Duodenal mucosa (tissue), 2 donors: Measurements from ENCODE around the gene SLC13A3.

Source experiments
- H3K27ac ChIP-seq: one replicate; pipeline ENCODE4 v1.7.0; 2013; ENCODE audit warnings: low read depth, low read length
- H3K27me3 ChIP-seq, 2 donors: one replicate each; pipeline ENCODE4 v1.7.0; 2013; ENCODE audit warnings: low read length in 2 of 2, control low read depth in 1 of 2; ENCODE audit not compliant: insufficient read depth in 2 of 2, control insufficient read depth in 1 of 2
- H3K36me3 ChIP-seq, 2 donors: one replicate each; pipeline ENCODE4 v1.7.0; 2013; ENCODE audit warnings: low read length in 2 of 2, control low read depth in 1 of 2; ENCODE audit not compliant: insufficient read depth in 2 of 2, control insufficient read depth in 1 of 2
- H3K4me1 ChIP-seq, 2 donors: one replicate each; pipeline ENCODE4 v1.7.0; 2013; ENCODE audit warnings: low read length in 2 of 2, control low read depth in 1 of 2; ENCODE audit not compliant: insufficient read depth in 2 of 2, control insufficient read depth in 1 of 2
- H3K4me3 ChIP-seq, 2 donors: one replicate each; pipeline ENCODE4 v1.7.0; 2013; ENCODE audit warnings: low read length in 2 of 2, low read depth in 1 of 2
- H3K9ac ChIP-seq, 2 donors: one replicate each; pipeline ENCODE4 v1.7.0; 2013; ENCODE audit warnings: low read length in 2 of 2, low read depth in 1 of 2
- H3K9me3 ChIP-seq, 2 donors: one replicate each; pipeline ENCODE4 v1.7.0; 2013; ENCODE audit warnings: low read length in 2 of 2, control low read depth in 1 of 2; ENCODE audit not compliant: control insufficient read depth in 1 of 2

Gene SLC13A3

GRCh38 chr20:46595933-46596332 is 55.3 kb downstream of the SLC13A3 start:
- H3K4me1 ChIP-seq: no peaks in the 10 kb centered on the region
- H3K36me3 ChIP-seq: no peaks in the 10 kb centered on the region
- no peak overlapping the region for H3K9ac ChIP-seq
- no peaks in the 10 kb centered on the region for H3K27me3 ChIP-seq
- H3K9me3 ChIP-seq: no peaks in the 10 kb centered on the region
- no peak overlapping the region for H3K4me3 ChIP-seq
- no peak overlapping the region for H3K27ac ChIP-seq

GRCh38 chr20:46594725-46595124 is 56.5 kb downstream of the SLC13A3 start:
- H3K9me3 ChIP-seq: no peaks in the 10 kb centered on the region
- H3K27me3 ChIP-seq: no peaks in the 10 kb centered on the region
- H3K4me3 ChIP-seq: no peak overlapping the region
- no peaks in the 10 kb centered on the region for H3K36me3 ChIP-seq
- H3K4me1 ChIP-seq: no peaks in the 10 kb centered on the region
- no peak overlapping the region for H3K27ac ChIP-seq
- H3K9ac ChIP-seq: no peak overlapping the region

- Histone ChIP-seq H3K9ac (no peak overlapping the region), H3K36me3 (no peaks in the 10 kb centered on the region), H3K9me3 (no peaks in the 10 kb centered on the region), H3K27me3 (no peaks in the 10 kb centered on the region), H3K27ac (no peak overlapping the region), H3K4me1 (no peaks in the 10 kb centered on the region), H3K4me3 (no peak overlapping the region)
Observed at GRCh38 chr20:46592580-46593362, 58.5 kb downstream of the SLC13A3 start.

GRCh38 chr20:46590443-46590842 is 60.8 kb downstream of the SLC13A3 start:
- Histone ChIP-seq H3K9ac (no peak overlapping the region), H3K27me3 (no peaks in the 10 kb centered on the region), H3K36me3 (no peaks in the 10 kb centered on the region), H3K27ac (no peak overlapping the region), H3K4me1 (no peaks in the 10 kb centered on the region), H3K9me3 (no peaks in the 10 kb centered on the region), H3K4me3 (no peak overlapping the region)

GRCh38 chr20:46588532-46589511 is 62.4 kb downstream of the SLC13A3 start:
- no peaks in the 10 kb centered on the region for H3K27me3 ChIP-seq
- no peak overlapping the region for H3K27ac ChIP-seq
- no peak overlapping the region for H3K9ac ChIP-seq
- no peaks in the 10 kb centered on the region for H3K36me3 ChIP-seq
- no peak overlapping the region for H3K4me3 ChIP-seq
- H3K9me3 ChIP-seq: no peaks in the 10 kb centered on the region
- H3K4me1 ChIP-seq: no peaks in the 10 kb centered on the region

GRCh38 chr20:46587986-46588385 is 63.3 kb downstream of the SLC13A3 start:
- Histone ChIP-seq H3K4me3 (no peak overlapping the region), H3K27me3 (no peaks in the 10 kb centered on the region), H3K27ac (no peak overlapping the region), H3K36me3 (no peaks in the 10 kb centered on the region), H3K9me3 (no peaks in the 10 kb centered on the region), H3K4me1 (no peaks in the 10 kb centered on the region), H3K9ac (no peak overlapping the region)

GRCh38 chr20:46586724-46587123 is 64.5 kb downstream of the SLC13A3 start:
- Histone ChIP-seq H3K4me1 (no peaks in the 10 kb centered on the region), H3K36me3 (no peaks in the 10 kb centered on the region), H3K9ac (no peak overlapping the region)

GRCh38 chr20:46584508-46584907 is 66.8 kb downstream of the SLC13A3 start:
- H3K27ac ChIP-seq: no peak overlapping the region

More at GRCh38 chr20:46586724-46587123, 64.5 kb downstream of the SLC13A3 start:
- no peak overlapping the region for H3K27ac ChIP-seq
- no peaks in the 10 kb centered on the region for H3K27me3 ChIP-seq
- H3K9me3 ChIP-seq: no peaks in the 10 kb centered on the region
- H3K4me3 ChIP-seq: no peak overlapping the region

GRCh38 chr20:46583411-46584214 is 67.6 kb downstream of the SLC13A3 start:
- H3K27ac ChIP-seq: no peak overlapping the region
- no peak overlapping the region for H3K4me3 ChIP-seq
- no peak overlapping the region for H3K9ac ChIP-seq
- H3K9me3 ChIP-seq: no peaks in the 10 kb centered on the region
- no peaks in the 10 kb centered on the region for H3K4me1 ChIP-seq
- no peaks in the 10 kb centered on the region for H3K27me3 ChIP-seq
- H3K36me3 ChIP-seq: no peaks in the 10 kb centered on the region

More at GRCh38 chr20:46584508-46584907, 66.8 kb downstream of the SLC13A3 start:
- H3K36me3 ChIP-seq: no peaks in the 10 kb centered on the region
- H3K9me3 ChIP-seq: no peaks in the 10 kb centered on the region
- H3K4me3 ChIP-seq: no peak overlapping the region
- H3K4me1 ChIP-seq: no peaks in the 10 kb centered on the region
- no peak overlapping the region for H3K9ac ChIP-seq
- no peaks in the 10 kb centered on the region for H3K27me3 ChIP-seq
